HepG2 (cell line): ENCODE results near the gene PPP1R14D. TPM values are rescaled to one million over a fixed set of nuclear protein-coding genes. Genes with fewer than 3 reads are reported as not detected.
A peak's percentile ranks its signal among the peaks of the same experiment; 100 is the strongest.

Experiments
- DPF2 ChIP-seq: sonication (generic); formaldehyde crosslinking; IDR thresholded peaks from 2 replicates; pipeline ENCODE4 v1.4.0; 2020; ENCODE audit warnings: mild to moderate bottlenecking, low read depth, missing genetic modification reagents, borderline replicate concordance
- FOXA3 ChIP-seq: IDR thresholded peaks from 2 replicates; pipeline ENCODE4 v1.6.1; 2016; ENCODE audit warnings: missing genetic modification reagents, missing compliant biosample characterization
- FOXO4 ChIP-seq: sonication (generic); formaldehyde crosslinking; conservative IDR thresholded peaks from 2 replicates; pipeline ENCODE4 v1.8.1; 2023; ENCODE audit warnings: missing genetic modification reagents
- NR0B2 ChIP-seq: sonication (generic); formaldehyde crosslinking; IDR thresholded peaks from 2 replicates; pipeline ENCODE4 v1.4.0; 2020; ENCODE audit warnings: mild to moderate bottlenecking, missing genetic modification reagents
- PHF8 ChIP-seq: sonication (generic); formaldehyde crosslinking; IDR thresholded peaks from 2 replicates; pipeline ENCODE4 v1.5.0; 2020; ENCODE audit warnings: missing genetic modification reagents
- SPEN ChIP-seq: sonication (generic); formaldehyde crosslinking; IDR thresholded peaks from 2 replicates; pipeline ENCODE4 v1.5.1; 2020; ENCODE audit warnings: low read depth, mild to moderate bottlenecking, missing genetic modification reagents
- THAP7 ChIP-seq: sonication (generic); formaldehyde crosslinking; IDR thresholded peaks from 2 replicates; pipeline ENCODE4 v1.8.1; 2023; ENCODE audit warnings: mild to moderate bottlenecking, missing genetic modification reagents
- ZBTB20 ChIP-seq: sonication (generic); formaldehyde crosslinking; IDR thresholded peaks from 2 replicates; pipeline ENCODE4 v1.8.1; 2023; ENCODE audit warnings: missing genetic modification reagents, low read depth, mild to moderate bottlenecking, borderline replicate concordance
- ZBTB26 ChIP-seq: IDR thresholded peaks from 2 replicates; pipeline ENCODE4 v1.6.1; 2016; ENCODE audit warnings: missing compliant biosample characterization, missing genetic modification reagents, borderline replicate concordance
- ZC3H13 ChIP-seq: sonication (generic); formaldehyde crosslinking; IDR thresholded peaks from 2 replicates; pipeline ENCODE4 v1.8.1; 2023; ENCODE audit warnings: mild to moderate bottlenecking, missing genetic modification reagents, moderate library complexity
- ZNF276 ChIP-seq: sonication (generic); formaldehyde crosslinking; IDR thresholded peaks from 2 replicates; pipeline ENCODE4 v1.4.0; 2020; ENCODE audit warnings: mild to moderate bottlenecking, low read depth, missing genetic modification reagents
- ZNF280D ChIP-seq: sonication (generic); formaldehyde crosslinking; IDR thresholded peaks from 2 replicates; pipeline ENCODE4 v1.5.1; 2020; ENCODE audit warnings: mild to moderate bottlenecking, missing genetic modification reagents
- ZNF333 ChIP-seq: sonication (generic); formaldehyde crosslinking; IDR thresholded peaks from 2 replicates; pipeline ENCODE4 v1.4.0; 2020; ENCODE audit warnings: mild to moderate bottlenecking, missing genetic modification reagents, borderline replicate concordance
- ZNF468 ChIP-seq: sonication (generic); formaldehyde crosslinking; IDR thresholded peaks from 2 replicates; pipeline ENCODE4 v1.8.0; 2022; ENCODE audit warnings: mild to moderate bottlenecking, moderate library complexity, missing genetic modification reagents
- ZNF589 ChIP-seq: sonication (generic); formaldehyde crosslinking; conservative IDR thresholded peaks from 2 replicates; pipeline ENCODE4 v1.8.0; 2022; ENCODE audit warnings: mild to moderate bottlenecking, moderate library complexity, missing genetic modification reagents
- ZNF792 ChIP-seq: IDR thresholded peaks from 2 replicates; pipeline ENCODE4 v1.6.1; 2016
- ZNF891 ChIP-seq: sonication (generic); formaldehyde crosslinking; IDR thresholded peaks from 2 replicates; pipeline ENCODE4 v1.5.0; 2020; ENCODE audit warnings: mild to moderate bottlenecking, missing genetic modification reagents
- ZSCAN21 ChIP-seq: sonication (generic); formaldehyde crosslinking; IDR thresholded peaks from 2 replicates; pipeline ENCODE4 v1.8.0; 2022; ENCODE audit warnings: mild to moderate bottlenecking, missing genetic modification reagents, moderate library complexity, borderline replicate concordance
- ZSCAN25 ChIP-seq: sonication (generic); formaldehyde crosslinking; IDR thresholded peaks from 2 replicates; pipeline ENCODE4 v1.8.0; 2022; ENCODE audit warnings: mild to moderate bottlenecking, missing genetic modification reagents
- ZZZ3 ChIP-seq: sonication (generic); formaldehyde crosslinking; IDR thresholded peaks from 2 replicates; pipeline ENCODE4 v1.4.0; 2020; ENCODE audit warnings: missing genetic modification reagents, mild to moderate bottlenecking, borderline replicate concordance
- polyA plus RNA-seq, 8 experiments: library from polyadenylated mRNA; depleted of rRNA in 3 of 8; stranded (reverse) in 7 of 8; unstranded in 1 of 8; fragments of >200 nt; fragmentation: Illumina TruSeq in 4 of 8; extraction: Trizol in 4 of 8; gene quantifications; 2 replicates each; pipeline versions ENCODE4 v1.2.1 to v1.2.3, GENCODE V29; 2011 to 2016; ENCODE audit warnings: low read depth in 4 of 8, missing spikeins in 1 of 8, mixed read lengths in 1 of 8; ENCODE audit not compliant: insufficient read depth in 1 of 8
- total RNA-seq, 5 experiments: library from RNA; depleted of rRNA; stranded (reverse); fragments of >200 nt; fragmentation: Illumina TruSeq; extraction: Trizol; gene quantifications; 2 replicates each; pipeline ENCODE4 v1.2.3, GENCODE V29; 2016; ENCODE audit warnings: low read depth in 1 of 5

Gene PPP1R14D
- total and polyA plus RNA-seq, 2 of the 13 experiments (the other 11 are each of a cell fraction or from before 2014, with no cell fraction given): 0.53 to 0.55 TPM

- TF ChIP-seq FOXO4 (no peak), ZC3H13 (CRISPR knock-in tag) (no peak), ZSCAN25 (peak; percentile 77; the same call in 1 of the 2 replicates), ZNF280D (CRISPR knock-in tag) (no peak), ZNF891 (0 out of 2 replicates have a peak, but pooled peaks have one; percentile 13), NR0B2 (CRISPR knock-in tag) (no peak), DPF2 (CRISPR knock-in tag) (no peak), ZNF333 (CRISPR knock-in tag) (no peak), ZZZ3 (CRISPR knock-in tag) (no peak), ZBTB26 (no peak), ZNF276 (CRISPR knock-in tag) (no peak), ZNF468 (no peak), THAP7 (CRISPR knock-in tag) (peak; percentile 43; the same call in 1 of the 2 replicates), FOXA3 (CRISPR knock-in tag) (no peak), ZNF792 (CRISPR knock-in tag) (no peak), ZNF589 (CRISPR knock-in tag) (no peak), PHF8 (CRISPR knock-in tag) (peak; percentile 22; the same call in 1 of the 2 replicates), ZBTB20 (CRISPR knock-in tag) (no peak), ZSCAN21 (CRISPR knock-in tag) (0 out of 2 replicates have a peak, but pooled peaks have one; percentile 44), SPEN (CRISPR knock-in tag) (0 out of 2 replicates have a peak, but pooled peaks have one; percentile 13)
Measured at GRCh38 chr15:40859206-40859851, 30.8 kb upstream of the PPP1R14D start (continued).
